Skin of body (tissue), 2 donors: ENCODE measurements around the gene SCT. TPM values are rescaled to one million over a fixed set of nuclear protein-coding genes. Genes with fewer than 3 reads are reported as not detected.

Source experiments
- DNase-seq: peaks from one replicate; lab custom pipeline; 2025; lab: John Stamatoyannopoulos, UW
- total RNA-seq: library from RNA; depleted of rRNA; stranded (reverse); fragments of >200 nt; gene quantifications from one replicate; pipeline ENCODE4 v1.2.3, GENCODE V29; 2014

SCT gene
- total RNA-seq, 1 donor from 2014 or later = 2.6 TPM

DNA sequence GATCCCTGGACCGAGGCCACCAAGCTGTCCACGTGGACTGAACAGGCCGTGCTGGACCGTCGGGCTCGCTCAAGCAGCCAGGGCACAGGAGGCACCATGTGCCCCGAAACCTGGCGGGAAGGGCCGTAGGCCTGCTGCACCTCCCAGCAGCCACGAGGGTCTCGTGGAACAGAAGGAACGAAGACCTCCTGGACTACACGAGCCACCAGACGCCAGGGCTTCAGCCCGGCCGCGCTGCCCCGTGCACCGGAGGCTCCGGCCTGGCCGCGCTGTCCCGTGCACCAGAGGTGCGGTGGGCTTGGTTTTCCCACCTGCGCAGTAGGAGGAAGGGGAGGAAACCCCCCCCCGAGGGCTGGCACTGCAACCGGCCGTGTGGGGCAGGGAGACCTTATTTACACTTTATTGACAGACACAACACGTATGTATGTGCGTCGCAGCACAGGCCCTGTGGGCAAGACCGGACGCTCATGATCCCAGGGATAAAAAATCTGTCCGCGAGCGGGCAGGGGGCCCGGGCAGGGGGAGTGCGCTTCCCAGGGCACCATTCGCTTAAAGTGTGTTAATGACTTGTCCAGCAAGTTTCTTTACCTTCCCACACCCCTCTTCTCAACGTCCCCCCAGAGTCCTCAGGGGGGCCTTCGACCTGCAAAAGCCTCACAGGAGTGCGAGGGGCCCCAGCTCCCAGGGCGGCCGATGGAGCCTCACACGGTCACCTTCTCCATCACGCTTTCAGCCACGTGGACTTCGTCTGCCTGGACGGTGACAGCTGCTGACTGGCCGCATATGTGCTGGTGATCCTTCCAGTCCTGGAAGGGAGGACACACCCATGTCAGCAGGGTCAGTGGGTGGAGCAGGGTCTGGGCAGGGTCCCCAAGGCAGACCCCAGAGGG is 17.1 kb upstream of the SCT start:
- no peak for DNase-seq

GRCh38 chr11:643366-643765 is 16.4 kb upstream of the SCT start:
- no peak for DNase-seq

GRCh38 chr11:641806-642370 is 14.9 kb upstream of the SCT start:
- no peak for DNase-seq

- DNase-seq = no peak
Measured at GRCh38 chr11:640021-640706, 13.2 kb upstream of the SCT start.

GRCh38 chr11:639332-639955 is 12.5 kb upstream of the SCT start:
- DNase-seq = no peak

- DNase-seq = no peak
Measured at GRCh38 chr11:638631-639331, 11.8 kb upstream of the SCT start.

GRCh38 chr11:637593-638521 is 10.9 kb upstream of the SCT start:
- no peak for DNase-seq

GRCh38 chr11:637333-637592 is 10.3 kb upstream of the SCT start:
- DNase-seq = no peak

DNA sequence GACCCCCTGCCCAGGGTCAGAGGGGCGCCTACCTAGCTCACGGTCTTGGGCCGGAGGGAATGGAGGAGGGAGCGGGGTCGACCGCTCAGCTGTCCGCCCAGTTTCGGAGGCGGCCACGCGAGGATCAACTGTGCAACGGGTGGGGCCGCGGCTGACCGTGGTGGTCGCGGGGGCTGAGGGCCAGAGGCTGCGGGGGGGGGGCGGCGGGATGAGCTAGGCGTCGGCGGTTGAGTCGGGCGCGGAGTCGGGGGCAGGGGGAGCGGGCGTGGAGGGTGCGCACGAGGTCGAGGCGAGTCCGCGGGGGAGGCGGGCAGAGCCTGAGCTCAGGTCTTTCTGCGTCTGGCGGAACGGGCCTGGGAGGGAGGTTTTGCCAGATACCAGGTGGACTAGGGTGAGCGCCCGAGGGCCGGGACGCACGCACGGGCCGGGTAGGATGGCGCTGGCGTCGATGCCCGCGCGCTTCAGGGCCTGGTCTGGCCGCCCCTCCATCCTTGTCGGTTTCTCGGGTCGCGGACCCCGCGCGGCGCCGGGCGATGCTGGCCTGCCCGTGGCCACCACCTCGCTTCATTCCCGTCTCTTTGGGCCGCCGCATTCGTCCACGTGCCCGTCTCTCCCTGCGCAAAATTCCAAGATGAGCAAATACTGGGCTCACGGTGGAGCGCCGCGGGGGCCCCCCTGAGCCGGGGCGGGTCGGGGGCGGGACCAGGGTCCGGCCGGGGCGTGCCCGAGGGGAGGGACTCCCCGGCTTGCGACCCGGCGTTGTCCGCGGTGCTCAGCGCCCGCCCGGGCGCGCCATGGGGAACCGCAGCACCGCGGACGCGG is 9.7 kb upstream of the SCT start, which contains the start of gene DRD4:
Gene DRD4, plus strand, starts transcription at position 759 of the 822 bp plus-strand sequence. Its CDS starts 36 bp downstream, at position 795.
- DNase-seq = no peak

GRCh38 chr11:635945-636510 is 9.0 kb upstream of the SCT start:
- no peak for DNase-seq

DNA sequence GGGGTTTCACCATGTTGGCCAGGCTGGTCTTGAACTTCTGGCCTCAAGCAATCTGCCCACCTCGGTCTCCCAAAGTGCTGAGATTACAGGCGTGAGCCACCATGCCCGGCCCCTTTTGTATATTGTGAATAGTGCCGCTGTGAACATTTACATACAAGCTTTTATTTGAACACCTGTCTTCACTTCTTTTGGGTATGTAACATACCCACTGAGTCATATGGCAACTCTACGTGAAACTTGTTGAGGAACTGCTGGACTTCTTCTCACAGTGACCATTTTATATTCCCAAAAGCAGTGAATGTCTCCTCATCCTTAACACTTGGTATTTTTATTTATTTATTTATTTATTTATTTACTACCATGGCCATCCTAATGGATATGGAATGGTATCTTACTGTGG is 3.9 kb upstream of the SCT start:
- no peak for DNase-seq

DNA sequence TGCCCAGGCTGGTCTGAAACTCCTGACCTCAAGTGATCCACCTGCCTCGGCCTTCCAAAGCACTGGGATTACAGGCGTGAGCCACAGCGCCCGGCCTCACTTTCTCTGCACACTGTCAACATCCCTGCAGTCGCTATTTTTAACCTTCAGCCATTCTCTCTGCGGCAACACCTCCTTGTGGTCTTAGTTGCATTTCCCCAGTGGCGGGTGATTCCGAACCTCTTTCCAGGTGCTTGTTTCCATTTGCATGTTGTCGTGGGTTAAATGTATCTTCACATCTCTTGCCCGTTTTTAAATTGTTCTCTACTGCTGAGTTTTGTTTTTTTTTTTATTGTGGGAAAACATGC is 2.2 kb upstream of the SCT start:
- no peak for DNase-seq

DNA sequence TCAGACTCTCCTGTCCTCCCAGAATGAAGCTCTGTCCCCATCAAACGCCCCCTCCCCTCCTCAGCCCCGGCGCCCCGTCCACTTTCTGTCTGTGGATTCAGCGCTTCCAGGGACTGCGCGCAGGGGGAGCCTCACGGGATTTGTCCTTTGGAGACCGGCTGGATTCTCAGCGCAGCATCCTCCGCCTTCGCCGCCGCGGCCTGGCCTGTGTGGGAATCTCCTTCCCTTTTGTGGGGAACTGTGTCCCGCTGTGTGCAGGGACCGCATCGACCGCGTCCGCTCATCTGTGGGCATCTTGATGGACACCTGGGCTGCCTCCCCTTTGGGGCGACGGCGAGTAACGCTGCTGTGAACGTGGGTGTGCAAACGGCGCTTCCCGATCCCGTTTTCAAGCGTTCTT is 1.1 kb upstream of the SCT start:
- DNase-seq = no peak

DNA sequence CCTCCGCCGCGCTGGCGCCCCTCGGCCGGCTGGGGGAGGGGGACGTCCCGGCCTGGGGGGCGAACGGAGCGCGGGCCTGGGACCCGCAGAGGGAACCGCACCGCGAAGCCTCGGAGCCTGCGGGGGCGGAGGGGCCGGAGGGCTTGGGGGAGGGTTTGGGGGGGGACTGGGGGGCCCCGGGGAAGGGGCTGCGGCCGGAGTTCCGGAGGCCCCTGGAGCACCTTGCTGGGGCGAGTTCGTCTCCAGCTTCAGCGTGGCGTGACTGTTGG is 261 bp upstream of the SCT start:
- DNase-seq = no peak

GRCh38 chr11:625636-626268 is 1.2 kb downstream of the SCT start:
- DNase-seq = no peak

DNA sequence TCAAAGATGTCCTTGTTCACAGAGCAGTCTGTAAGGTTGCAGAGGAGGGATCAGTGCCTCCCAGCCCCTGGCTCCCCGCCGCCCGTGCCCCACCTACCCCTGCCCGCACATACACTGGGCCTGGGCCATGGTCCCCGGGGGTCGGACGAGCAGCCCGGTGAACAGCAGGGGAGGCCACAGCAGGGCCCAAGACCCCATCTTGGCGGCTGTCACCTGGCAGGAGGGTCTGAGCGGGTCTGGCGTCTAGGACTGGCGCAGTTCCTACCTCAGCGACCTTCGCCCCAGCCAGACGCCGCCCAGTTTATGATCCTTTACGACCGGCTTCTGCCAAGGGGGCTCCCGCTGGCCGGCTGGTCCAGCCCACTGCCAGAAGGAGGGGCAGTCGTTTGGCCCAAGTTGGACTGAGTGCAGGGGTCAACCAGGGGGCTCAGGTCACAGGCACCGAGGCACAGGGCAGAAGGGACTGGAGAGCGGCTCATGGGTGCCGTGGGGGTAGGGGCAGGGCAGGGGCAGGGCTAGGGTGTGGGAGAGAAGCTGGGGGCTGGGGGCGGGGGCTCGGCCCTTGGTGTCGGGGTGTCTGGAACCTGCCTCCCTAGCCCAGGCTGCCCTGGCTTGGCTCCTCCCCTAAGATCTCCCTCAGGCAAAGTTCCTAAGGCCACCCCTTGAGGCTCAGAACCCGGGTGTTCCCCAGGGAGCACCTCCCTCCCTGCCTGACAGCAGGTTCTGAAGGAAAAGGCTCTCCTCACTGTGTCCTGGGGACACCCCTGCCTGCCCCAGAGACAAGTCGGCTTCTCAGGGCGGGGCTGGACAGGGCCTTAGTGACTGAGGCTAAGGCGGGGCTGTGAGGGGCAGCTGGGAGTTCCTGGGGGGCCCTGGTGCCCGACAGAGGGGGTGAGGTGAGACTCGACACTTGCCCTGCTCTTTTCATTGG is 2.0 kb downstream of the SCT start, which contains the start of gene CDHR5:
Gene CDHR5, minus strand, starts transcription at position 251 of the 931 bp plus-strand sequence. Its CDS starts 53 bp downstream, at position 198.
- DNase-seq = no peak

DNA sequence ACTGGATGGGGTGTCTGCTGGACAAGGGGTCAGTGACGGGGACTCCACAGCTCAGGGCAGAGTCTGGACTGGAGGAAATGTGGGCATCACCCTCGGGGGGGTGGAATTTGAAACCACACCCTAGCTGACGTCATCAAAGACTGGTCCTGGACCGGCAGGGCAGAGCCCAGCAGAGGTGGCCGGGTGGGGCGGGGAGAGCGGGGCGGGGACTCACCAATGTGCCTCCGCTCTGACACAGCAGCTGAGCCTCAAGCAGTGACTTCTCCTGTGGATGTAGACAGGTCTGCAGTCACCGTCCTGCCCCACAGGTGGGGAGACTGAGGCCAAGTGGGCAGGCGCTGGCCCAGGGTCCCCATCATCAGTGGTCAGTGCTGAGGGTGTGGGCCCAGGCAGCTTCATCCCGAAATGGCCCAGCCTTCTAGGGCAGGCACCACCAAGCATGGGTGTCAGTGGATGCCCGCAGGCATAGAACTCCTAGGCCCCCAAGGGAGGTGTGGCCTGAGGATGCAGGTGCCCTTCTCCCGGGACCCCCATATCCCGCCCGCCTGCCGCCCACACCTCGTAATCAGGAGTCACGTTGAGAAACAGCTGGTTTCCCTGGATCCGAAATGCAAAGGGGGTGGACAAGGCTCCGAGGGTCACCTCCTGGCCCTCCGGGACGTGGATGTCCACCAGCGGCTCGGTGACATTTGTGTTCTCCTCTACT is 2.8 kb downstream of the SCT start:
- DNase-seq = no peak
